ENCODE results near the gene CHGA.

Gene CHGA

DNA sequence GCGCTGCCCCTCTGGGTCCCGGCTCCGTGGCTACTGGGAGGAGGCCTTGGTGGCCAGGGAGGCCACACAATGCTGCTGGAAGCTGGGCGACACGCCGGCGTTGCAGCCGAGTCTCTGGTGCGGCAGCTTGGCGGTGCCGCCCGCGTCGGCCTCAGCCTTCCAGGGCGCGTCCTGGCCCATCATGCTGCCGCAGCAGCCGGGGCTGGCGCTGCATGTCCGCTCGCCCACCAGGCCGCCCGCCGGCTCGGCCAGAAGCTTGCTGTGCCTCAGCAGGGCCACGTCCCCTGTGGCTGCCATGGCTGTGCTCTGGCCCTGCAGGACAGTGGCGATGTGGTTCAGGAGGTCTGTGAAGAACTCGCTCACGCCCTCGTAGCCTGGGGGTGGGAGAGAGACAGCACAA lies 18.6 kb downstream of the CHGA start:
- no peak for DNase-seq (ENCODE audit: low read depth)
- H3K4me3 ChIP-seq (ENCODE audit: low read depth, low read length): no peak overlapping the region

DNA sequence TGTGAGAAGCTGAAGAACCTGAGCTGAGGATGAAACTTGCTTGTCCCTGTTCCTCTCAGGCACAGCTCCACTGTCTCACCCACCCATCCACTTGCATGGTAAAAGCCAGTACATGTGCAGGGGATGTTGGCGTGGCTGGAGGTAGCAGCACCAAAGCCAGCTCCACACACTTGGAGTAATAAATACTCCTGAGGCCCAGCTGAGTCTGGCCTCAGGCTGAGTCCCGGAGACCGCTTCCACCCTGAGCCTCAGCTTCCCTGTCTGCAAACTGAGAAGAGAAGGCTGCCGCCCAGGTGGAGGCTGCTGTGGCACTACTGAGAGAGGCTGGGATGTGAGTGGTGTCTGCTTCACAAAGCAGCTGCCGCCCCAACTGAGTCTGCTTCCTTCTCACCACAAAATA lies 19.2 kb downstream of the CHGA start:
- no peak overlapping the region for H3K4me3 ChIP-seq (ENCODE audit: low read depth, low read length)
- no peak for DNase-seq (ENCODE audit: low read depth)

DNA sequence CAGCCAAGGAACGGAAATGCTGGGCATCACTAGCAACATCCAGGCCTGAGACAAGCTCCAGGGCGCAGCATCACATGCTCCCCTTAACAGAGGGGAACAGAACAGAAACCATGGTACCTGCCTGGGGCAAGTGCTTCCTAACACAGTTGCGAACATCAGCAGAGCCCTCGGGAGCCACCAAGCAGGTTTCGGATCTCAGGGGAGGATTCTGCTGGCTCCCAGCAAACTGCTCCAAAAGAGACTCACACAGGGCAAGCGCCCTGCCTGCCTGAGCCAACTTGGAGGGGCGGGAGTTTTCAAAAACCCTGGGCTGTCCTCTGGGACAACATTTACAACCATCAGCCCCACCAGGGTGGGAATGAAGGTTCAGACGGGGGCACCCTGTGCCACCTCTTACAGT lies 19.6 kb downstream of the CHGA start:
- no peak overlapping the region for H3K4me3 ChIP-seq (ENCODE audit: low read depth, low read length)
- no peak for DNase-seq (ENCODE audit: low read depth)

DNA sequence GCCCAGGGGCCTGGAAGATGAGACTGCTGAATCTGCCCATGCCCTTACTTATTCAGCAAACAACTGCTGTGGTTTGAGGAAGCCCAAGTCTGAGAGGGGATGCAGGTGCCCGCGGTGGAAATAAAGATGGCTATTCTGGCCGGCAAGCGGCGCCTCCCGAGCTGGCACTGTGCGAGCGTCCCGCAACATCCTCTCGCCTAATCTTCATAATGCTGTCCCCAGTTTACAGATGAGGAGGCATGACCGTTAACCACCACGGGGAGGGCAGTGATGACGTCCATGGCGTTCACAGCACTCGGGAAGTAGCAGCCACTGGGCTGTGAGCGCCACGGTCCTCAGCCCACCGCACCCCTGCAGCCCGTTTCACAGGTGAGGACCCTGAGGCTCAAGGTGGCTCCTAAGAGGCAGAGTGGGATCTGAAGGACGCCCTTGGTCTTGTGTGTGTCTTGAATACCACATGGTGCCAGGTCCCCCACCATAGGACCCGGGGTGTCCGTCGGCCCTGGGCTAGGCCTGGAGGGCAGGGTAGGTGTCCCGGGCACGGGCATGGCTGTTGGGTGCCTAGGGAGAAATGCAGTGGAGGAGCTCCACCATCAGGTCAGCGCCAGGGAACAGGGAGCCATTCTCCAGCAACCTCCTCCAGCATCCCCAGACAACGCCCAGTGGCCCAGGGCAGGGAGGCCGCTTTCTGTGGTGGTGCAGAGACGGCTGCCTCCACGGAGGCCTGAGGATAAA lies 20.2 kb downstream of the CHGA start:
- no peak overlapping the region for H3K4me3 ChIP-seq (ENCODE audit: low read depth, low read length)
- DNase-seq (ENCODE audit: low read depth): no peak

DNA sequence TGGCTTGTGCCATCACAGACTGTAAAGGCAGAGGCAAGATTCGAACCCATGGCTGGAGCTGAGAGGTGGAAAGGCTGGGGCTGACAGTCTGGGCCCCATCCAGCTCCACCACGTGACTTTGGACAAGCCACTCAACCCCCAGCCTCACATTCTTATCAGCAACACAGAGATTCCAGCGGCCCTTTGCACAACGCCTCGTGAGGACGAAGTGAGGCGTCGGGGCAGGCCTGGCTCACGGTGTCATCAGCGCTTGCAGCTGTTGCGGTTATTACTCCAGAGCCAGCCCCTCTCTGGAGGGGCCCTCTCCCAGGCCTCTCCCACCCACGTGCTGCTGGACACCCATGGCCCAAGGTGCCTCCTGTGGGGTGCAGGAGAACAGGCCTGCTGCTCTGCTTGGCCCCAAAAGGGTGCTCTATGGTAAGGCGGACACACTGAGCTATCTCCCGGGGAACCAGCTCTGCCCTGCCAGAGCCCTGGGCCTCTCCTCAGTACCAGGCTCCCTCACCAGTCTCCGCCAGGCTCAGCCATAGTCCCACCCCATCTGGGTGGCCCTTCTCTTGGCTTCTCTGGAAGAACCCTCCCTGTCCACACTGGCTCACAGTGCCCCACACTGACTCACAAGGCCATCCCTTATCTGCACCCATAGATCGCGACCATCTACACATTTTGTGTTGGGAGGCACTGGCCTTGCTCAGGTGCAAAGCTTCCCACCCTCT lies 21.1 kb downstream of the CHGA start:
- no peak overlapping the region for H3K4me3 ChIP-seq (ENCODE audit: low read depth, low read length)
- no peak for DNase-seq (ENCODE audit: low read depth)

DNA sequence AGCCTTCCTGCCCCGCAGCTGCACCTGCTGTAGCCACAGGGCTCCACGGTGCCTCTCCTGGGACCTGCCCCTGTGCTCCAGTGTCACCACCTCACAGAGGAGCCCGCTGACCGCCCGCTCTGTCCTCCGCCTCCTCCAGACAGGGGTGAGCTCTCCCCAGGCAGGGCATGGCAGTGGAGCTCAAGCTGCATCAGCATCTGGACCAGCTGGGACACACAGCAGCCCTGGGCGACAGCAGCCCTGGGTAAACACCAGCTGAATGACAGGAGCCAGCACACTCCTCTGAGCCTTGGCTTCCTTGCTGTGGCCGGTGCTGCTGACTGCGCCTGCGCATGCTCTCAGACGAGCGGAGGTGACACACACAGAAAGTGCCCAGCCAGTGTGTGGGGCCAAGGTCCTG lies 22.0 kb downstream of the CHGA start:
- no peak for DNase-seq (ENCODE audit: low read depth)
- no peak overlapping the region for H3K4me3 ChIP-seq (ENCODE audit: low read depth, low read length)

DNA sequence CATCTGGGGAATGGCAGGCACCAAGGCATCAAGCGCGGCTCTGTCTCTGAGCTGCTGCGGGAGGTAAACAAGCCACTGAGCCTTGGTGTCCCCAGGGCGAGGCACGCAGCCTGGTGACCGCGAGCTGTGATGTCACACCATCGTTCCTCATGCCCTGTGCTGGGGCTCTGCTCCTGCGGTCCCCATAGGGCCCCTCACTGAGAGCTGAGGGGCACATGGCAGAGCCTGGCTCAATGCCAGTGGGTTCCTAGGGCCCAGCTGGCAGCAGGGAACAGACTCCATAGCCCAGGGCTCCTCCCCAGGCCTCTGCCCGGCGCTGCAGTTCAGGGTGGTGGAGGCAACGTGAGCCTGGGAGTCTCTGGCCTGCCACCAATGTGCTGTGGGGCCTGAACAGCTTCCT lies 22.6 kb downstream of the CHGA start:
- no peak overlapping the region for H3K4me3 ChIP-seq (ENCODE audit: low read depth, low read length)
- no peak for DNase-seq (ENCODE audit: low read depth)

DNA sequence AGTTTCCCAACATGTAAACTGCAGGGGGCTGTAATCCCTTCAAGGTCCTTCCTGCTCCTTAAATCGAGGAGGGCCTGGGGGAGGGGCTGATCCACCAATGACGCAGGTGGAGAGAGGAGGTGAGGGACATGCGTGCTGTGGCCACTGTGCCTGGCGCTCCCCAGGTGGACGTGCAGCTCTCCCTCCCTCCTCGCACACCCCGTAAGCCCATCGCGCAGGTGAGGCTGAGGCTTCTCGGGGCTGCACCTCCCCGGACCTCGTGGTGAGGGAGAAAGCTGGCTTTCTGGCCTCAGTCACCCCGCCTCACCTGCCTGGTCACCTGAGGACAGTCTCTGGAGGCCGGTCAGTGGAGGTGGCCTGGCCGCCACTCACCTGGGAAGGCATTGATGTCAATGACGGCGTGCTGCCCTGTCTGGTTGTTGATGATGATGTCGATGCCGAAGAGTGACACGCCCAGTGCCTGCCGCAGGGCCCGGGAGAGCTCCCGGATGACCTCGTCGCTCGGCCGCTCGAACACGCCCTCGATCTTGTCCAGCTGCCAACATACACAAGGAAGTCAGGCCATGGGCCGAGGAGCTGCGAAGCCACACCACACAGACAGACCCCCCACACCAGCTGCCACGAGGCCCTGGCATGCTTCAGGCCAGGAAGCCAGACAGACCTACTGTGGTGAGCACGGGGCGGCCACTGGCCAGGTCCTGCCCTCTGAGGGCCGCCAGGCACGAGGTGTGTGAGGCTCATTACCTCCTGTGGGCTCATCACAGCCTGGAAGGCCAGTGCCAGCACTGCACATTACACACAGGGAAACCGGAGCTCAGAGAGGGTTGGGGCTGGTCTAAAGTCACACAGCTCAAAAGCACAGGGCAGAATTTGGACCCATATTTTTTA lies 23.3 kb downstream of the CHGA start:
- no peak overlapping the region for H3K4me3 ChIP-seq (ENCODE audit: low read depth, low read length)
- no peak for DNase-seq (ENCODE audit: low read depth)

DNA sequence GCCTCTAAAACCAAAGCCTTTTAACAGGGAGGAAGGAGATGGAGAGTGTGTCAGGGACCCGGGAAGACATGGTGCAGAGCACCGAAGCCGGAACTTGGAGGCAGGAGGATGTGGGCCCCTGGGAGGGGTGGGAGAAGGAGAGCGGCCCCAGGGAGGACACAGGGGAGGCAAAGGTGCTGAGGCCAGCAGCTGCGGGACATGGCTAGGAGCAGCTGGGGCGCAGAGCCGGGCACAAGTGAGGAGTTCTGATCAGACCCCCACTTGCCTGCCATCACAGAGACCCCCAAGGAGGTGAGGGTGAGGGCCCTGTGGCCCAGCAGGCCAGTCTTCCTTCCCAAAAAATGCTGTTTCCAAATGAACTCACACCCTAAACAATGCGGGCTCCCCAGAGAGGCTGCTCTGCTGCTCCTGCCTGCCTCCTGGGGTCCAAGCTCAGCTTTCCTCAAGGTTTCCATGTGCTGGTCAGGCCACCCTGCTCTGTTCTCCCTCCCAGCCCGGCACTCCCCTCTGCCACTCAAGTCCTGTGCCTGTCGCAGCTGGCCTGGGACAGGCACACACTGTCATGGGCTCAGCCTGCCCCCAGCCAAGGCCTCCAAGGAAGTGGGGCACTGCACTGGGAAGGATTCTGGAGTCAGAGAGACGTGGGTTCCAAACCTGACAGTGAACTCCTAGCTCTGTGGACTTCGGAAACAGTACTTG lies 24.0 kb downstream of the CHGA start:
- no peak overlapping the region for H3K4me3 ChIP-seq (ENCODE audit: low read depth, low read length)
- no peak for DNase-seq (ENCODE audit: low read depth)

DNA sequence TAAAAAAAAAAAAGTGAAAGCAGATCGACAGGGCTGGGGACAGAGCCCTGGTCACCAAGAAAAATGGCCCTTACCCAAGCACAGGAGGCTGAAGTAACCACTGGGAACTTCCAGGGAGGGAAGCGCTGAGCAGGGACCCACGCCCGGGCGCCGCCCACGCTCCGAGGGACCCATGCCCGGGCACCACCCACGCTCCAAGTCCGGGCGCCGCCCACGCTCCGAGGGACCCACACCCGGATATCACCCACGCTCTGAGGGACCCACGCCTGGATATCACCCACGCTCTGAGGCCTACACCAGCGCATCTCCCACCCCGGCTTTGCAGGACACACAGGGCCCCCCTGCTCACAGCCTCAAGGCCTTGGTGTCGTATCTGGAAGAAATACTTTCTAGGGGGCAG lies 25.7 kb downstream of the CHGA start:
- DNase-seq (ENCODE audit: low read depth): no peak
- H3K4me3 ChIP-seq (ENCODE audit: low read depth, low read length): no peak overlapping the region

DNA sequence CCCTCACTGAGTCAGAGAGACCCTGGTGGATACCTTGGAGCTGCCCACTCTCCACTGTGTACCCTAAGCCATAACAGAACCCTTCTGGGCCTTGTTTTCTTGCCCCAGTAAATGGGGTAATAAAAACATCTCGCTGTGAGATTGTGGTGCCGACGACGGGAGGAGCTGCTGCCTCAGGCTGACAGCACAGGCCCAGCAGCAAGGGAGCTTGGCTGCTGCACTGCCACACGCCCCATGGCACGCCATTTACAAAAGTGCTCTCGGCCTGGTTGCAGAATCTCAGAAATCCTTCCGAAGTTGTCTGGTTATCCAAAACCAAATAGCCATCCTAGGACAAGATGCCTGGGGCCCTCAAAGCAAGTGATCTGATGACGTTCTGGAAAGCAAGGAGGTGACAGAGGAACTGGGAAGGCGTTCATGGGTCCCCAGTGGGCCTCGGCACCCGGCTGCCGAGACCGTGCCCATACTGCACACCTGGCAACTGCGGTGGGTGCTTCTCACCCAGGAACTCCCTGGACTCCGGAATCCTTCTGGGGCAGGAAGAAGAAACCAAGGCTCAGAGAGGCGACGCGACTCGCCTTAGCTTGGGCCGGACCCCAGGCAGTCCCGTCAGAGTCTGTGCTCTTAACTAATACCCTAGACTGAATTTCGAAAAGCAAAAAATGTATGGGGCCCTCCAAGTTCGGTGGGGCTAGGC lies 26.7 kb downstream of the CHGA start:
- DNase-seq (ENCODE audit: low read depth): no peak
- H3K4me3 ChIP-seq (ENCODE audit: low read depth, low read length): no peak overlapping the region

DNA sequence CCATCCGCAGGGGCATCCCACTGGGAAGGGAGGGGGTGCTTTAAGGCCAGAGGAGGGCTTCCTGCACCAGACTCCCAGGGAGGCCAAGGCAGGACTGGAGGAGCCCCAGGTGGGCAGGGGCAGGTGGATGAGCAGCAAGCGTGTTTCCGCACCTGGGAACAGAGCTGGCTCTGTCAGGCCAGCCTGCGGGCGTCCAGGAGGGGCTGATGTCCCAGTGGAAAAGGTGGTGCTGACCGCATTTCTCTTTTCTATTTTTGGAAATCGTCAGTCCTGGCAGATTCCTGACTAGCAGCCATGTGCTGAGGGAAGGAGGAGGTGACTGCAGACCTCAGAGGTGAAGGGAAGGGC lies 27.2 kb downstream of the CHGA start:
- no peak overlapping the region for H3K4me3 ChIP-seq (ENCODE audit: low read depth, low read length)
- DNase-seq (ENCODE audit: low read depth): no peak

DNA sequence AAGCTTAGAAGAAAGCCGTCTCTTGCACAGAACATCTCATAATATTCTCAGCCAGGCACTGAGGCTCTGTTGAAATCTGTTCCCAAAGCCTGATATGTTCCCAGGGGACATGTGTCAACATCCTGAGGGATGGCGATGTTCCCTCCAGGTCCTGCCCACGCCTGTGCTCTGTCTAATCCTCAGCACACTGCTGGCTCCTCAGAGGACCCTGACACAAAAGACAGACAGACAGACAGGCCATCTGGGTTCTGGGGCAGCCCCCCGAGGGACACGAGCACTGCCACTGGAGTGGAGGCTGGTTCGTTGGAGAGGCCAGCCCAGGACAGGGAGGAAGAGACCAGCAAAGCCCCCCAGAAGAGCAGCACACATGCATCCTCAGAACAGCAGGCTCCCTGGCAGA lies 27.8 kb downstream of the CHGA start:
- no peak for DNase-seq (ENCODE audit: low read depth)
- H3K4me3 ChIP-seq (ENCODE audit: low read depth, low read length): no peak overlapping the region

DNA sequence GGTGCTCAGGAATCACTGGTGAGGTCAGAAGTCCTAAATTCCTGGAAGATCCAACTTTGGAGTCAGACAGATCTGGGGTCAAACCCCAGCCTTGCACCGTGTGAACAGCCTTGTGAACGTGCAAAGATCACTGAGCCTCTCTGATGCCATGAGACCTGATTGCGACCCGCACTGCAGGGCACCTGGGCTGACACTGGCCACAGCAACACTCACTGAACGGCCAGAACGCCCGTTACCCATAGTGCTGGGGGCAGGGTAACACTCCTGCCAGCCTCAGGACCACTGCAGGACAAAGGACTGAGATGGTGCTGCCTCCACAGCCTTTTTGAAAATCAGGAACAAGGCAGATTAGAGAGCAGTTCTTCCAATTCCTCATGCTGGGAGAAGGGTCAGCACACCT lies 28.3 kb downstream of the CHGA start:
- H3K4me3 ChIP-seq (ENCODE audit: low read depth, low read length): no peak overlapping the region
- DNase-seq (ENCODE audit: low read depth): no peak

DNA sequence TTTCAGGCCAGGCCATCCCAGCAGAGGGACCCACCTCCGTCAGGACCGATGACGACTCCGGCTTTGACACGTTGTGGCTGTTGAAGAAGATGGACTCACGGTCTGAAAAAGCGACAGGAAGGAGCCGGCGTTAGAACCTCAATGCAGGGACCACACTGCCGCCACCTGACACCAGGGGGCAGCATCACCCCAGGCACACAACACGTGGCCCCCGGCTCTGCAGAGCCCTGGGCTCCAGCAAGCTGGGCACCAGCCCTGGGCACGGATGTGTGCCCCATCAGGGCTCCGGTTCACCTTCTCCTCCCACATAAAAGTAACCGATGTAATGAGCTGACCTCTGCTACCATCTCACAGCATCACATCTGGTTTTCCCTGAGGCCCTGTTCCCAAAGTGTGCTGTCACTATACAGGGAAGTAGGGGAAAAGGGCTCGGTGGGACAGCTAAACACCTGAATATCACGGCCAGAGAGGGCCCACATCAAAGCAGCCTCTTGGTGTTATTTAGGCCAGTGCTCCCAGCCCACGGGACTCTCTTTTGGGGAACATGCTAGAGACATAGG lies 29.0 kb downstream of the CHGA start:
- H3K4me3 ChIP-seq (ENCODE audit: low read depth, low read length): no peak overlapping the region
- DNase-seq (ENCODE audit: low read depth): no peak

DNA sequence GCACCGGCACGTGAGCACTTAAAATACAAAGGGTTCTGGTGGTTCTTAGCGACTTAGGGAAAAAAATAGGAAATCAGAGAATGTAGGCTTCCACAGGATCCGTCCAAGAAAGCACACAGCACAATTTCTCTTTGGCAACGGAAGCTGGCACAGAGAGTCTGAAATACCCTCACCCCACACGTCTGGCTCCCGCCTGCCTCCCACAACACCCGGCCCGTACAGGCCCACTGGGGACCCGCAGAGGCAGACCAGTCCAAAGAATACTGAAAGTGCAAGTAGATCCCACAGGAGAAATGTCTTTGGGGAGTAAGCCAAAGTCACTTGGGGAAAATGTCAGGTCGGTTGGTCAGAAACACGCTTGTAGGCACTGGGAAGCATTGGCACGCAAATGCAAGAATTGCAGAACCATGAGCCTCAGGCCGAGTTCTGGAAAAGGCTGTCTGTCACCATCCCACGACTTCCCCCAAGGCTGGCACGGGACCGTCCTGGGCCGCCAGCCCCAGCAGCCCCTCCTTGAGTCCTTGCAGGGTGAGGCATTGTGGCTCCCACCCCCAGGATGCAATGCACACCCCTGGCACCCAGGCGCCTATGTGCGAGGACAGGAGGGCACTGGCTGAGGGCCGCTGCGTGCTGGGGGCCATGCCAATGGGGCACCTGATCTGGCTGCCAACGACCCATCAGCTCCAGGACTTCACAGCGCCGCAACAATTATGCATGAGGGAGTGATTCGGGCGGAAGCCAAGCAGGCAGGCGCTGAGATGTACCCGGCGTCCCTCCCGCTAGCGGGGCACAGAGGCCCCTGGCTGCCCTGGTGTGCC lies 29.7 kb downstream of the CHGA start:
- no peak for DNase-seq (ENCODE audit: low read depth)
- no peak overlapping the region for H3K4me3 ChIP-seq (ENCODE audit: low read depth, low read length)

DNA sequence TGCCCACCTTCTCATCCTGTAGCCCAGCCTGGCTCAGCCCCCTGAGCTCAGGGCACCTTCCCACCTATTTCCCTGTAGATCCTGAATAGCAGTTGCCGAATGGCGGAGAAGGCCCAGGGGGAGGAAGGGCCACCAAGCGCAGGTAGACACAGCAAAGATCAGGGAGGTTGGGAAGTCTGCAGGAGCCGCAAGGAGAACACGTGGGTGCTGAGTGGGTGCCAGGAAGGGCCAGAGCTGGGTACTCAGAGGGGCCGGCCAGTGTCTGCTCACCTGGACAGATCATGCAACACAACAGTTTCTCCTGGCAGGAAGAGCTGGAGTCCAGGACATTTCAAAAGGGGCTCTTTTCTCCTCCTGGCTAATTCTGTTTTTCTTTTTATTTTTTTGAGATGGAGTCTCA lies 30.6 kb downstream of the CHGA start:
- no peak overlapping the region for H3K4me3 ChIP-seq (ENCODE audit: low read depth, low read length)
- DNase-seq (ENCODE audit: low read depth): no peak

DNA sequence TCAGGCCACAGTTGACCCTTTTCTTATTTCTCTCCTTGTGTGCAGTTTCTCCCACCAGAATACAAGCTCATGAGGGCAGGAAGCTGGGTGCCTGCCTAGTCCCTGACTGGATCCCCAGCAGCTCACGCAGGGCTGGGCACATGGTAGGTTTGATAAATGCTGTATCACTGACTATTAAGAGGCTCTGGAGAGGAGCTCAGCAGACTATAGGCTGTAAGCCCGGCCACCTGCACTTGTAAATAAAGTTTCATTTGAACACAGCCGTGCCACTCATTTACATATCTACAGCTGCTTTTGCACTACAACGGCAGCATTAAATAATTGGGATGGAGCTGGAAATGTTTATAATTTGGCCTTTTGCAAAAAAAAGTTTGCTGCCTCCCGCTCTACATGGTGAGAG lies 32.0 kb downstream of the CHGA start:
- H3K4me3 ChIP-seq (ENCODE audit: low read depth, low read length): no peak overlapping the region
- DNase-seq (ENCODE audit: low read depth): no peak
